ENCODE measurements around the gene ABCC8.

DNA sequence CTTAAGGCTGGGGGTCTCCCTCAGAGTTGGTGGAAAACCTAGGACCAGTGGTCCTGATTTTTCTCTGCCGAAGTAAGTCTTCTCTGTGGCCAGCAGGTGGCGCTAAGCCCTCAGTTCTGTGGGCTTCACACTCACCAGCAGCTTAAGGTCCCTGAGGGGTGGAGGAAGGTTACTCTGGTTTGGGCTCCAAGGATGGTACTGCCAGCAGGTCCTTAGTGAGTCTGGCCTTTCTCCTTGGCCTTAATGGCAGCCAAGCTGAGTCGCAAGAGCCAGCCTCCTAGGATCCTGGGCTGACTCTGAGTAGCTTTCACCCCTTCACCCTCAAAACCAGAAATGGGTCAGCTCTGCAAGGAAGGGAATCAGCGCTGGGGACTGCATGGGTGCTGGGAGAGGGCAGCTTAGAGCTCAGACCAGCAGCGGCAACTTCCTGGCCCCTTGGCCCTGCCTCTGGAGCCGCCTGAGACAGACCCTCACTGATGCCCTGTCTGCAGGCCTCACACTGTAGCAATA is 92.6 kb downstream of the ABCC8 start:
- TF ChIP-seq, protein P1, sequence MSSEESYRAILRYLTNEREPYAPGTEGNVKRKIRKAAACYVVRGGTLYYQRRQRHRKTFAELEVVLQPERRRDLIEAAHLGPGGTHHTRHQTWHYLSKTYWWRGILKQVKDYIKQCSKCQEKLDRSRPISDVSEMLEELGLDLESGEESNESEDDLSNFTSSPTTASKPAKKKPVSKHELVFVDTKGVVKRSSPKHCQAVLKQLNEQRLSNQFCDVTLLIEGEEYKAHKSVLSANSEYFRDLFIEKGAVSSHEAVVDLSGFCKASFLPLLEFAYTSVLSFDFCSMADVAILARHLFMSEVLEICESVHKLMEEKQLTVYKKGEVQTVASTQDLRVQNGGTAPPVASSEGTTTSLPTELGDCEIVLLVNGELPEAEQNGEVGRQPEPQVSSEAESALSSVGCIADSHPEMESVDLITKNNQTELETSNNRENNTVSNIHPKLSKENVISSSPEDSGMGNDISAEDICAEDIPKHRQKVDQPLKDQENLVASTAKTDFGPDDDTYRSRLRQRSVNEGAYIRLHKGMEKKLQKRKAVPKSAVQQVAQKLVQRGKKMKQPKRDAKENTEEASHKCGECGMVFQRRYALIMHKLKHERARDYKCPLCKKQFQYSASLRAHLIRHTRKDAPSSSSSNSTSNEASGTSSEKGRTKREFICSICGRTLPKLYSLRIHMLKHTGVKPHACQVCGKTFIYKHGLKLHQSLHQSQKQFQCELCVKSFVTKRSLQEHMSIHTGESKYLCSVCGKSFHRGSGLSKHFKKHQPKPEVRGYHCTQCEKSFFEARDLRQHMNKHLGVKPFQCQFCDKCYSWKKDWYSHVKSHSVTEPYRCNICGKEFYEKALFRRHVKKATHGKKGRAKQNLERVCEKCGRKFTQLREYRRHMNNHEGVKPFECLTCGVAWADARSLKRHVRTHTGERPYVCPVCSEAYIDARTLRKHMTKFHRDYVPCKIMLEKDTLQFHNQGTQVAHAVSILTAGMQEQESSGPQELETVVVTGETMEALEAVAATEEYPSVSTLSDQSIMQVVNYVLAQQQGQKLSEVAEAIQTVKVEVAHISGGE (tag by site-specific recombination; conservative IDR thresholded peaks at IDR 0.05; ENCODE audit: low read depth): no peak
- TF ChIP-seq ZBTB8A (tag by site-specific recombination; IDR thresholded peaks at IDR 0.05): no peak
- TF ChIP-seq, protein P2, sequence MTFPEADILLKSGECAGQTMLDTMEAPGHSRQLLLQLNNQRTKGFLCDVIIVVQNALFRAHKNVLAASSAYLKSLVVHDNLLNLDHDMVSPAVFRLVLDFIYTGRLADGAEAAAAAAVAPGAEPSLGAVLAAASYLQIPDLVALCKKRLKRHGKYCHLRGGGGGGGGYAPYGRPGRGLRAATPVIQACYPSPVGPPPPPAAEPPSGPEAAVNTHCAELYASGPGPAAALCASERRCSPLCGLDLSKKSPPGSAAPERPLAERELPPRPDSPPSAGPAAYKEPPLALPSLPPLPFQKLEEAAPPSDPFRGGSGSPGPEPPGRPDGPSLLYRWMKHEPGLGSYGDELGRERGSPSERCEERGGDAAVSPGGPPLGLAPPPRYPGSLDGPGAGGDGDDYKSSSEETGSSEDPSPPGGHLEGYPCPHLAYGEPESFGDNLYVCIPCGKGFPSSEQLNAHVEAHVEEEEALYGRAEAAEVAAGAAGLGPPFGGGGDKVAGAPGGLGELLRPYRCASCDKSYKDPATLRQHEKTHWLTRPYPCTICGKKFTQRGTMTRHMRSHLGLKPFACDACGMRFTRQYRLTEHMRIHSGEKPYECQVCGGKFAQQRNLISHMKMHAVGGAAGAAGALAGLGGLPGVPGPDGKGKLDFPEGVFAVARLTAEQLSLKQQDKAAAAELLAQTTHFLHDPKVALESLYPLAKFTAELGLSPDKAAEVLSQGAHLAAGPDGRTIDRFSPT (tag by site-specific recombination; IDR thresholded peaks at IDR 0.05): no peak
- TF ChIP-seq PRDM1 (tag by site-specific recombination; IDR thresholded peaks at IDR 0.05): no peak
- TF ChIP-seq, protein P3, sequence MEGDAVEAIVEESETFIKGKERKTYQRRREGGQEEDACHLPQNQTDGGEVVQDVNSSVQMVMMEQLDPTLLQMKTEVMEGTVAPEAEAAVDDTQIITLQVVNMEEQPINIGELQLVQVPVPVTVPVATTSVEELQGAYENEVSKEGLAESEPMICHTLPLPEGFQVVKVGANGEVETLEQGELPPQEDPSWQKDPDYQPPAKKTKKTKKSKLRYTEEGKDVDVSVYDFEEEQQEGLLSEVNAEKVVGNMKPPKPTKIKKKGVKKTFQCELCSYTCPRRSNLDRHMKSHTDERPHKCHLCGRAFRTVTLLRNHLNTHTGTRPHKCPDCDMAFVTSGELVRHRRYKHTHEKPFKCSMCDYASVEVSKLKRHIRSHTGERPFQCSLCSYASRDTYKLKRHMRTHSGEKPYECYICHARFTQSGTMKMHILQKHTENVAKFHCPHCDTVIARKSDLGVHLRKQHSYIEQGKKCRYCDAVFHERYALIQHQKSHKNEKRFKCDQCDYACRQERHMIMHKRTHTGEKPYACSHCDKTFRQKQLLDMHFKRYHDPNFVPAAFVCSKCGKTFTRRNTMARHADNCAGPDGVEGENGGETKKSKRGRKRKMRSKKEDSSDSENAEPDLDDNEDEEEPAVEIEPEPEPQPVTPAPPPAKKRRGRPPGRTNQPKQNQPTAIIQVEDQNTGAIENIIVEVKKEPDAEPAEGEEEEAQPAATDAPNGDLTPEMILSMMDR (tag by site-specific recombination; IDR thresholded peaks at IDR 0.05): peak; percentile 79
- TF ChIP-seq ZNF76 (tag by site-specific recombination; IDR thresholded peaks at IDR 0.05; ENCODE audit: borderline replicate concordance, low read depth): no peak
- TF ChIP-seq, protein P4, sequence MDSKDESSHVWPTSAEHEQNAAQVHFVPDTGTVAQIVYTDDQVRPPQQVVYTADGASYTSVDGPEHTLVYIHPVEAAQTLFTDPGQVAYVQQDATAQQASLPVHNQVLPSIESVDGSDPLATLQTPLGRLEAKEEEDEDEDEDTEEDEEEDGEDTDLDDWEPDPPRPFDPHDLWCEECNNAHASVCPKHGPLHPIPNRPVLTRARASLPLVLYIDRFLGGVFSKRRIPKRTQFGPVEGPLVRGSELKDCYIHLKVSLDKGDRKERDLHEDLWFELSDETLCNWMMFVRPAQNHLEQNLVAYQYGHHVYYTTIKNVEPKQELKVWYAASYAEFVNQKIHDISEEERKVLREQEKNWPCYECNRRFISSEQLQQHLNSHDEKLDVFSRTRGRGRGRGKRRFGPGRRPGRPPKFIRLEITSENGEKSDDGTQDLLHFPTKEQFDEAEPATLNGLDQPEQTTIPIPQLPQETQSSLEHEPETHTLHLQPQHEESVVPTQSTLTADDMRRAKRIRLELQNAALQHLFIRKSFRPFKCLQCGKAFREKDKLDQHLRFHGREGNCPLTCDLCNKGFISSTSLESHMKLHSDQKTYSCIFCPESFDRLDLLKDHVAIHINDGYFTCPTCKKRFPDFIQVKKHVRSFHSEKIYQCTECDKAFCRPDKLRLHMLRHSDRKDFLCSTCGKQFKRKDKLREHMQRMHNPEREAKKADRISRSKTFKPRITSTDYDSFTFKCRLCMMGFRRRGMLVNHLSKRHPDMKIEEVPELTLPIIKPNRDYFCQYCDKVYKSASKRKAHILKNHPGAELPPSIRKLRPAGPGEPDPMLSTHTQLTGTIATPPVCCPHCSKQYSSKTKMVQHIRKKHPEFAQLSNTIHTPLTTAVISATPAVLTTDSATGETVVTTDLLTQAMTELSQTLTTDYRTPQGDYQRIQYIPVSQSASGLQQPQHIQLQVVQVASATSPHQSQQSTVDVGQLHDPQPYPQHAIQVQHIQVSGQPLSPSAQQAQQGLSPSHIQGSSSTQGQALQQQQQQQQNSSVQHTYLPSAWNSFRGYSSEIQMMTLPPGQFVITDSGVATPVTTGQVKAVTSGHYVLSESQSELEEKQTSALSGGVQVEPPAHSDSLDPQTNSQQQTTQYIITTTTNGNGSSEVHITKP (tag by site-specific recombination; IDR thresholded peaks at IDR 0.05): no peak
